ENCODE results near the gene HPN. TPM values are rescaled to one million over a fixed set of nuclear protein-coding genes. Genes with fewer than 3 reads are reported as not detected.

The HPN gene
- total RNA-seq, 1 donor from 2014 or later = not detected

GRCh38 chr19:35019144-35019543 lies 22.4 kb upstream of the HPN start:
- DNase-seq (ENCODE audit: low read depth) (no peak), FAIRE-seq (no peak)
- no peak for TF ChIP-seq CTCF (IDR thresholded peaks at IDR 0.05; ENCODE audit: insufficient read depth, low read length, severe bottlenecking)
- no peak overlapping the region for H3K4me3 ChIP-seq (ENCODE audit: low read depth, low read length)
- peaks cover 33% of the 10 kb centered on the region for H3K36me3 ChIP-seq (ENCODE audit: control insufficient read depth, insufficient read depth, low read length)
- no peaks in the 10 kb centered on the region for H3K27me3 ChIP-seq (ENCODE audit: control insufficient read depth, insufficient read depth, low read length)

GRCh38 chr19:35021016-35021415 lies 20.5 kb upstream of the HPN start:
- Histone ChIP-seq H3K27me3 (ENCODE audit: control insufficient read depth, insufficient read depth, low read length) (no peaks in the 10 kb centered on the region), H3K4me3 (ENCODE audit: low read depth, low read length) (no peak overlapping the region), H3K36me3 (ENCODE audit: control insufficient read depth, insufficient read depth, low read length) (peaks cover 29% of the 10 kb centered on the region)
- TF ChIP-seq CTCF (IDR thresholded peaks at IDR 0.05; ENCODE audit: insufficient read depth, low read length, severe bottlenecking) = no peak
- DNase-seq (ENCODE audit: low read depth) (no peak), FAIRE-seq (no peak)

- Histone ChIP-seq H3K27me3 (ENCODE audit: control insufficient read depth, insufficient read depth, low read length) (no peaks in the 10 kb centered on the region), H3K4me3 (ENCODE audit: low read depth, low read length) (no peak overlapping the region), H3K36me3 (ENCODE audit: control insufficient read depth, insufficient read depth, low read length) (peaks cover 28% of the 10 kb centered on the region)
- DNase-seq (ENCODE audit: low read depth) = no peak
- no peak for FAIRE-seq
- TF ChIP-seq CTCF (IDR thresholded peaks at IDR 0.05; ENCODE audit: insufficient read depth, low read length, severe bottlenecking) = no peak
Measured at GRCh38 chr19:35021596-35021995, 19.9 kb upstream of the HPN start.

- Histone ChIP-seq H3K27me3 (ENCODE audit: control insufficient read depth, insufficient read depth, low read length) (no peaks in the 10 kb centered on the region), H3K36me3 (ENCODE audit: control insufficient read depth, insufficient read depth, low read length) (peaks cover 26% of the 10 kb centered on the region), H3K4me3 (ENCODE audit: low read depth, low read length) (no peak overlapping the region)
- TF ChIP-seq CTCF (IDR thresholded peaks at IDR 0.05; ENCODE audit: insufficient read depth, low read length, severe bottlenecking) = no peak
- FAIRE-seq (no peak), DNase-seq (ENCODE audit: low read depth) (no peak)
Measured at GRCh38 chr19:35022460-35022859, 19.1 kb upstream of the HPN start.

GRCh38 chr19:35023428-35023827 lies 18.1 kb upstream of the HPN start:
- peaks cover 26% of the 10 kb centered on the region for H3K36me3 ChIP-seq (ENCODE audit: control insufficient read depth, insufficient read depth, low read length)
- DNase-seq (ENCODE audit: low read depth) = no peak

More at GRCh38 chr19:35023428-35023827, 18.1 kb upstream of the HPN start:
- Histone ChIP-seq H3K4me3 (ENCODE audit: low read depth, low read length) (no peak overlapping the region), H3K27me3 (ENCODE audit: control insufficient read depth, insufficient read depth, low read length) (no peaks in the 10 kb centered on the region)
- FAIRE-seq = no peak
- no peak for TF ChIP-seq CTCF (IDR thresholded peaks at IDR 0.05; ENCODE audit: insufficient read depth, low read length, severe bottlenecking)

Measured in bronchial epithelial cell (primary cell).